Ectodermal cell (in vitro differentiated cells): Measurements from ENCODE around the gene MTHFS.
"Not testable (repeated sequence)": the region's sequence is repeated elsewhere in the genome, so short reads cannot be mapped to it uniquely, and the experiment has no call there.

Source experiments
- H3K27ac ChIP-seq: 2 replicates; pipeline ENCODE4 v1.7.0; 2013; ENCODE audit warnings: mild to moderate bottlenecking, low read depth, low read length; ENCODE audit not compliant: insufficient read depth, poor library complexity, severe bottlenecking
- H3K27me3 ChIP-seq: 2 replicates; pipeline ENCODE4 v1.7.0; 2013; ENCODE audit warnings: mild to moderate bottlenecking, low read length; ENCODE audit not compliant: insufficient read depth, control insufficient read depth, poor library complexity, severe bottlenecking
- H3K36me3 ChIP-seq: one replicate; pipeline ENCODE4 v1.7.0; 2013; ENCODE audit warnings: low read length; ENCODE audit not compliant: control insufficient read depth, insufficient read depth
- H3K4me1 ChIP-seq: one replicate; pipeline ENCODE4 v1.7.0; 2013; ENCODE audit warnings: low read length; ENCODE audit not compliant: control insufficient read depth, insufficient read depth
- H3K4me3 ChIP-seq: 2 replicates; pipeline ENCODE4 v1.7.0; 2013; ENCODE audit warnings: low read depth, low read length, control low read depth; ENCODE audit not compliant: insufficient read depth
- H3K9me3 ChIP-seq: 2 replicates; pipeline ENCODE4 v1.7.0; 2013; ENCODE audit warnings: mild to moderate bottlenecking, low read length, moderate library complexity; ENCODE audit not compliant: control insufficient read depth
- WGBS, 2 experiments: methylation state at CpG; one replicate each; pipeline ENCODE4 v1.1.7; 2013; ENCODE audit warnings: missing lambda C conversion rate in 2 of 2; 5-methylcytosine and 5-hydroxymethylcytosine counted together

MTHFS gene

DNA sequence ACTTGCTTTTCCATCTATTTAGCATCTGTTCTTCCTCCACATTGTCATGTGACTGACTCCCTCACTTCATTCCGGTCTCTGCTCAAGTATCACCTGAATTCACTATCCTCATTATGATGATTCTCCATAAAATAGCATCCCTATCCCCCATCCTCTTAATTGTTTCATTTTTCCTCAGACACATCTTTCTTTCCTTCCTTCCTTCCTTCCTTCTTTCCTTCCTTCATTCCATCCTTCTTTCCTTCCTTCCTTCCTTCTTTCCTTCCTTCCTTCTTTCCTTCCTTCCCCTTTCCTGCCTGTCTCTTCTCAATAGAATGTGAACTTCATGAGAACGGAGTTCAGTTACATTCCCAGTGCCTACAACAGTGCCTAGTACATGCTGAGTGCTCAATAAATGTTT, 32.6 kb upstream of the MTHFS start:
- H3K36me3 ChIP-seq: no peaks in the 10 kb centered on the region
- 79 to 89% methylated on average over 2 of the region's 2 CpGs for WGBS, 2 experiments
- no peaks in the 10 kb centered on the region for H3K27me3 ChIP-seq
- no peaks in the 10 kb centered on the region for H3K4me1 ChIP-seq
- H3K27ac ChIP-seq: no peak overlapping the region
- no peaks in the 10 kb centered on the region for H3K9me3 ChIP-seq
- no peak overlapping the region for H3K4me3 ChIP-seq

DNA sequence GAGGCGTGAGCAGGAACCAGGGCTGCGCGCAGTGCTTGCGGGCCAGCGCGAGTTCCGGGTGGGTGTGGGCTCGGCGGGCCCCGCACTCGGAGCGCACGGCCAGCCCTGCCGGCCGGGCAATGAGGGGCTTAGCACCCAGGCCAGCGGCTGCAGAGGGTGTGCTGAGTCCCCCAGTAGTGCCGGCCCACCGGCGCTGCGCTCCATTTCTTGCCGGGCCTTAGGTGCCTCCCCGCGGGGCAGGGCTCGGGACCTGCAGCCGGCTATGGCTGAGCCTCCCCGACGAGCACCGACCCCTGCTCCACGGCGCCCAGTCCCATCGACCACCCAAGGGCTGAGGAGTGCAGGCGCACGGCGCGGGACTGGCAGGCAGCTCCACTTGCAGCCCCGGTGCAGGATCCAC, 29.3 kb upstream of the MTHFS start:
- H3K27ac ChIP-seq, H3K27me3 ChIP-seq, H3K36me3 ChIP-seq, H3K4me3 ChIP-seq, H3K9me3 ChIP-seq, H3K4me1 ChIP-seq: not testable (repeated sequence)
- WGBS, 2 experiments: 95 to 97% methylated on average over 36 of the region's 36 CpGs

DNA sequence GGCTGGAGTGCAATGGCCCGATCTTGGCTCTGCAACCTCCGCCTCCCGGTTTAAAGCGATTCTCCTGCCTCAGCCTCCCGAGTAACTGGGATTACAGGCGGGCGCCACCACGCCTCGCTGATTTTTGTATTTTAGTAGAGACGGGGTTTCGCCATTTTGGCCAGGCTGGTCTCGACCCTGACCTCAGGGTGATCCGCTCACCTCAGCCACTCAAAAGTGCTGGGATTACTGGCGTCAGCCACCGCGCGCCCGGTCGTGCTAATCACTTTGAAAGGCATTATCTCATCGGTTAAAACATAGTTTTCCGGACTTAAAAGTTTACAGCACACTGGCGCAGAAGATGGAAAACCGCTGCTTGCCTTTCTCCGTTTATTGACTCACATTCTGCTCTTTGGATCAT, 27.6 kb upstream of the MTHFS start:
- Histone ChIP-seq H3K36me3 (peaks cover 12% of the 10 kb centered on the region), H3K4me1 (no peaks in the 10 kb centered on the region), H3K27me3 (no peaks in the 10 kb centered on the region), H3K27ac (no peak overlapping the region), H3K4me3 (peak overlapping the region; percentile 99), H3K9me3 (peaks cover 7% of the 10 kb centered on the region)
- WGBS, 2 experiments: 95% methylated on average over 24 of the region's 24 CpGs

DNA sequence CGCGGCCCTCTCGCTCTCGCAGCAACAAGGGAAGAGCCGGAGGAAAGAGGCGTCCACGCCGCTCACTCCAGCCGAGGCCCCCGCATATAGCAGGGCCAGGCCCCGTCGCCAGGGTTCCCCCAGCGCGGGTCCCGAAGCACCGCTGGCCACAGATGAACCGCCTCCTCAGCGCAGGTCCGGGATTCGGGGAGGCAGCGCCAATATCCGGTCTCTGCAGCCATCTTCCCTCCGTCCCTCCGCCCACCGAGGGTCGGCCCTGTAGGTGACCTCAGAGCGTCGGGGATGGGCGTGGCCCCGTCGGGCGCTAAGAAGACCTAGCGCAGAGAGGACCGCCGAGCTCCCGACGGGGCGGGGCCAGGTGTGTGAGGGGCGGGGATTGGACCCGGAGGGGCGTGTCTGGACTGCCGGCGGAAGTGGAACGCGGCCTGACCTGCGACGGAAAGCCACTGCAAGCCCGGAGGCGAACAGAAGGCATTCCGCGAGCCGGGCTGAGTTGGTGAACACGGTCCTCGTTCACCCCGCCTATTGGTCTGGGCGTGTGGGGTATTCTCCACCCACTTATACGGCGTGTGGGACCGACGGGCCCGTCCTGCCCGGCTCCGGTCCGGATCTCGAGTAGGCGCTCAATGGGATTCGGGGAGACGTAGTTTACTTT, 26.8 kb upstream of the MTHFS start:
- Histone ChIP-seq H3K9me3 (peaks cover 7% of the 10 kb centered on the region), H3K27me3 (no peaks in the 10 kb centered on the region), H3K4me1 (no peaks in the 10 kb centered on the region), H3K27ac (peak overlapping the region; percentile 87), H3K36me3 (peaks cover 18% of the 10 kb centered on the region), H3K4me3 (peak overlapping the region; percentile 99)
- 1% methylated on average over 68 of the region's 68 CpGs for WGBS, 2 experiments

DNA sequence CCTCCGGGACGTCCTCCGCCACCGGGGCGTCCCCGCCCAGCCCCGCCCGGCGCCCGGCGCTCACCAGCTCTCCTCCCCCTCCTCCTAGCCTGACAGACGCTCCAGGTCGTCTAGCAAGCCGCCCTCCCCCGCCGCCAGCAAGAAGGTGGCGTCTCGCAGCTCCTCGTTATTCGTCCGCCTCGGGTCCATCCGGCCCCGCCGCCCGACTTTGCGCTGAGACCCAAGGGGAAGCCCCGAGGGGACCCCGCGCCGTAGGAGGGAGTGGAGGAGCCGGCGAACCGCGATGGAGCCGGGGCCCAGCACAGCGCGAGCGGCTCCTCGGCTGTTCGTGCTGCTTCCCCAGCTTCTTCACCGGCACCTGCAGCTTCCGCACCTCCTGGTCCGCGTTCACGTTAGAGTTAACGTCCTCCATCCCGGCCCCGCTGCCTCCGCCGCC, 26.3 kb upstream of the MTHFS start:
- H3K9me3 ChIP-seq: peaks cover 7% of the 10 kb centered on the region
- H3K36me3 ChIP-seq: peaks cover 22% of the 10 kb centered on the region
- no peaks in the 10 kb centered on the region for H3K4me1 ChIP-seq
- 0% methylated on average over 51 of the region's 51 CpGs for WGBS, 2 experiments
- H3K27me3 ChIP-seq: no peaks in the 10 kb centered on the region
- peak overlapping the region; percentile 99 for H3K4me3 ChIP-seq
- peak overlapping the region; percentile 87 for H3K27ac ChIP-seq

DNA sequence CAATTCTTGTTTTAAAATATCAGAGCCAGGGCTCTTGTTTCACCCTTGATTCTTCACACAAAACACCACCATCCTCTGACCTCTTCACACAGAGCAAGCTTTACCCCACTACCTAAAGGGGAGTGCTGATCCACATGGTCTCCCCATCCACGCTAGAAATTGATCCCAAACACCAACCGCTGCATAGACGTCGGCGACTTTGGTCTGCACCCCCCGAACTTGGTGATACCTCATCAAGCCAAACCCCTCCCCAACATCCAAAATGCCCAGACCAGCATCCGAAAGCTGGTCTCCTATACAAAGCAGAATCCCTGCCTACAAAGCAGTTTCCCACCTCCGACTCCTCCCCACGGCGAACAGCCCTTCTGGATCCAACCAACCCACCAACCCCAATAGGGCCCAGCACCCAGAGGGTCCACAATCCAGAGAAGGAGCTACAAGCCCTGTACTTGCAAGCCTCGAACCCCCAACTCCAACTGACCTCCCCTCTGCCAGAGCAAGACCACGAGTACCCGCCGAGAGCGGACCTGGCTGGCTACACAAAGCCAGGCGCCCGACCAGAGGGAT, 25.8 kb upstream of the MTHFS start:
- peak overlapping the region; percentile 99 for H3K4me3 ChIP-seq
- WGBS, 2 experiments: 6 to 8% methylated on average over 17 of the region's 17 CpGs

DNA sequence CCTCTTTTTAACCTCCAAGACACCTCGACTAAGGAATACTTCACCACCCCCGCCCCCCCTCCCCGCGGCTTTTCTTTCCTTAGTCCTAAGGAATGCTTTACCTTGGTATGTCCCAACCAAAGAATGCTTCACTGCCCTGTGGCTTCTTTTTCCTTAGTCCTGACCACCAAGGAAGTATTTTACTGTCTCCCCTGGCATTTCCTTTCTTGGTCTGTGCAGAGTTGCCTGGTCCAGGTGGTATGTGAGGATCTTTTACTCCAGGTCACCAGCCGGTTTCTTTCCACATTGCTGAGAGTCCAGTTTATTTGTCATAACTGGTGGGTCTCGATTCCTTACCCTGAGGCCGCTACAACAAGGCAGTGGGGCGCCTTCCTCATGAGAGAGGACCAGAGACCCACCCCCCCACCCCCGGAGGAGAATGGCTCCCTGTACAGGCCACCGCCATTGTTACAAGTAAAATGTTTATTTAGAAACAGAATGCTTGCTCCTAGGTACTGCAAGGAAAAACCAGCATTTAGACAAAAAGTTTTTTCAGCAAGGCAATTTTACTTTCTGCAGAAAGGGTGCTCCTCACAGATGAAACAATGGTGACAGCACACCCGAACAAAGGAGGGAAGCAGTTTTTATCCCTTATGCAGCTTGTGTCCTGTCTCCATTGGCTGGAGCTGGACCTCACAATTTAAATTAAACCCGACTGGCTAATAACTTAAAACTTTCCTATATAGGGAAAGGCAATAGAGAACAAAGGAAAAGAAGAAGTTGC, 23.1 kb upstream of the MTHFS start:
- Histone ChIP-seq H3K4me3 (no peak overlapping the region), H3K27ac (no peak overlapping the region), H3K9me3 (peaks cover 11% of the 10 kb centered on the region)

More for the DNA sequence above, 25.8 kb upstream of the MTHFS start:
- Histone ChIP-seq H3K9me3 (peaks cover 7% of the 10 kb centered on the region), H3K4me1 (no peaks in the 10 kb centered on the region), H3K27me3 (no peaks in the 10 kb centered on the region), H3K27ac (peak overlapping the region; percentile 58), H3K36me3 (peaks cover 26% of the 10 kb centered on the region)

DNA sequence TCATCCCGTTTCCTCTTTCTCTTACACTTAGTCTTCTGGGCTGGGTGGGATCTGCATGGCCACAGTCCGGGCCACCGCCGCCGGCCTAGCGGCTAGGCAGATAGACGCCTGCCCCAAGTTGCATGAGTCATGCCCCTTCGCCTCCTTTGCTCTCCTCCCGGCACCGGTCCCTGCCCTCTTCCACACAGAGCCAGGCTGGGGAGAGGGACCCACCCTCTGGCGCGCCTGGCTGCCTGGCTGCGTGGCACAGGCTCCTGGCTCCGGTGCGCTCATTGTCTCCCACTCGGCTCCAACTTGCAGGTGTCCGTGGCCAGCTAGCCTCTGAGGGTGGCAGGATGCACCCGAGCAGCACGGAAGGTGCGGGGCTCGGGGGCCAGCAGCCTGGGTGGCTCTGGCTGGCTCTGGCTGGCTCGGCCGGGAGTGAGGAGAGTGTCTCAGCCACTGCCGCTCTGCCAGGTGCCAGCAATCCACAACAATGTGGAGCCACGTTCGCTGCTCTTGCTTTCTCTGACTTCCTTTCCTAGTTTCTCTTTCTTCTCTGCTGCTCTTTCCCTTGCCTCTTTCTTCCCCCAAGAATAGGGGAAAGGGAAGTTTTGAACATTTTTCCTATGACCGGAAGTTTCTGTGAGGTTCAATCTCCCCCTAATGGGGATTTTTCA, 22.4 kb upstream of the MTHFS start:
- no peak overlapping the region for H3K4me3 ChIP-seq
- no peak overlapping the region for H3K27ac ChIP-seq
- no peaks in the 10 kb centered on the region for H3K4me1 ChIP-seq
- WGBS, 2 experiments: 96% methylated on average over 27 of the region's 27 CpGs
- H3K27me3 ChIP-seq: no peaks in the 10 kb centered on the region
- H3K9me3 ChIP-seq: peaks cover 13% of the 10 kb centered on the region
- H3K36me3 ChIP-seq: peaks cover 39% of the 10 kb centered on the region

More for the DNA sequence above, 23.1 kb upstream of the MTHFS start:
- Histone ChIP-seq H3K27me3 (no peaks in the 10 kb centered on the region), H3K36me3 (peaks cover 35% of the 10 kb centered on the region), H3K4me1 (no peaks in the 10 kb centered on the region)
- 91 to 98% methylated on average over 8 to 11 of the region's 12 CpGs for WGBS, 2 experiments

DNA sequence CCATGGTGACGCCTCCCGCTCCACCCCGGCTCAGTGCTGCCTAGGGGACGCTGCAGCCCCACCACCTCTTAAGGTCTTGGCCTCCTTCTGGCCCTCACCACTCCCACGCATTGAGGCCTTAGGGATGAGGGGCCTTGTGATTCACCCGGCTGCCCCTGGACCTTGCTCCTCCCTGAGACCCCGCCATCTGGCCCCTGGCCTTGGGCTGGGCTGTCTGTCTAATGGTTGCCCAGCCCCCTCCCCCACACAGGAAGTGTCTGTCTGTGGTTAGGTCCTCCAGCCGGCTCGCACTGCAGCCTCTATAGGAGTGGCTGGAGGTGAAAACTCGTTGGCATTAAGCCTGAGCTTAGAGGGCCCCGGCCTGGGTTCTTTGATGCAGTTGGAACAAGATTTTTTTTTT, 21.5 kb upstream of the MTHFS start:
- H3K27me3 ChIP-seq: no peaks in the 10 kb centered on the region
- peaks cover 17% of the 10 kb centered on the region for H3K9me3 ChIP-seq
- H3K4me1 ChIP-seq: no peaks in the 10 kb centered on the region
- no peak overlapping the region for H3K4me3 ChIP-seq
- peaks cover 45% of the 10 kb centered on the region for H3K36me3 ChIP-seq
- no peak overlapping the region for H3K27ac ChIP-seq
- 94 to 97% methylated on average over 11 of the region's 11 CpGs for WGBS, 2 experiments
